HEK293 (cell line): ENCODE data around the gene SLC13A3.
A peak's percentile ranks its signal among the peaks of the same experiment; 100 is the strongest.

Experiments used
- CTCF ChIA-PET: fragments of 350-600 bp; formaldehyde crosslinking; extraction: SDS; loops from one replicate; lab custom pipeline; 2021; ENCODE audit warnings: antibody characterized with exemption; lab: Yijun Ruan, JAX
- POLR2A ChIA-PET: fragments of 300-600 bp; formaldehyde crosslinking; extraction: SDS; loops from one replicate; lab custom pipeline; 2020; ENCODE audit warnings: antibody characterized with exemption, inconsistent platforms; lab: Yijun Ruan, JAX
- H3K27ac ChIP-seq: fragments of 200-500 bp; sonication (Bioruptor generic); 2 replicates; pipeline ENCODE4 v1.5.1; 2014; ENCODE audit warnings: low read depth, low read length, control low read depth, inconsistent platforms; ENCODE audit errors: extremely low read depth
- H3K36me3 ChIP-seq, 2 experiments: fragments of 200-500 bp in 1 of 2; sonication (Bioruptor generic) in 1 of 2; 1 replicate in 1 of 2; 2 replicates in 1 of 2; pipeline ENCODE4 v1.5.1; 2014 to 2017; ENCODE audit warnings: inconsistent platforms in 2 of 2, low read length in 2 of 2; ENCODE audit not compliant: control insufficient read depth in 2 of 2, insufficient read depth in 1 of 2
- H3K4me1 ChIP-seq: fragments of 200-500 bp; sonication (Bioruptor generic); 2 replicates; pipeline ENCODE4 v1.5.1; 2014; ENCODE audit warnings: mild to moderate bottlenecking, low read length, inconsistent platforms; ENCODE audit not compliant: control insufficient read depth, insufficient read depth
- H3K4me3 ChIP-seq: 2 replicates; pipeline ENCODE4 v1.5.1; 2011; ENCODE audit warnings: low read depth, mild to moderate bottlenecking, control low read depth, low read length, moderate library complexity
- H3K9me3 ChIP-seq: fragments of 200-500 bp; sonication (Bioruptor generic); 2 replicates; pipeline ENCODE4 v1.5.1; 2014; ENCODE audit warnings: low read depth, low read length, inconsistent platforms; ENCODE audit not compliant: control insufficient read depth, insufficient read depth
- MEIS1 ChIP-seq: sonication (generic); formaldehyde crosslinking; IDR thresholded peaks from 2 replicates; pipeline ENCODE4 v1.8.1; 2022; ENCODE audit warnings: missing genetic modification reagents, mild to moderate bottlenecking, borderline replicate concordance
- OSR2 ChIP-seq: fragments of 450-650 bp; formaldehyde crosslinking; IDR thresholded peaks from 2 replicates; pipeline ENCODE4 v1.5.1; 2016; ENCODE audit warnings: missing biosample characterization, missing genetic modification characterization
- SETDB1 ChIP-seq: IDR thresholded peaks from one replicate; pipeline ENCODE4 v1.6.1; 2017; ENCODE audit warnings: mild to moderate bottlenecking, low read length, moderate library complexity, mixed read lengths; ENCODE audit not compliant: insufficient read length
- ZIC2 ChIP-seq: fragments of 450-650 bp; formaldehyde crosslinking; IDR thresholded peaks from 2 replicates; pipeline ENCODE4 v1.5.1; 2016; ENCODE audit warnings: missing biosample characterization, missing genetic modification characterization
- ZNF138 ChIP-seq: fragments of 450-650 bp; formaldehyde crosslinking; IDR thresholded peaks from 2 replicates; pipeline ENCODE4 v1.5.1; 2016; ENCODE audit warnings: missing biosample characterization, missing genetic modification characterization, borderline replicate concordance
- ZNF140 ChIP-seq: fragments of 450-650 bp; formaldehyde crosslinking; IDR thresholded peaks from 2 replicates; pipeline ENCODE4 v1.5.1; 2016; ENCODE audit warnings: missing biosample characterization, missing genetic modification characterization
- ZNF157 ChIP-seq: fragments of 450-650 bp; formaldehyde crosslinking; IDR thresholded peaks from 2 replicates; pipeline ENCODE4 v1.5.1; 2016; ENCODE audit warnings: missing biosample characterization, missing genetic modification characterization
- ZNF169 ChIP-seq: fragments of 450-650 bp; formaldehyde crosslinking; IDR thresholded peaks from 2 replicates; pipeline ENCODE4 v1.5.1; 2016; ENCODE audit warnings: missing biosample characterization, missing genetic modification characterization
- ZNF174 ChIP-seq: fragments of 450-650 bp; formaldehyde crosslinking; IDR thresholded peaks from 2 replicates; pipeline ENCODE4 v1.5.0; 2017; ENCODE audit warnings: missing biosample characterization, mild to moderate bottlenecking, missing genetic modification characterization
- ZNF18 ChIP-seq: fragments of 450-650 bp; formaldehyde crosslinking; IDR thresholded peaks from 2 replicates; pipeline ENCODE4 v1.5.1; 2016; ENCODE audit warnings: missing biosample characterization, missing genetic modification characterization
- ZNF184 ChIP-seq: fragments of 450-650 bp; IDR thresholded peaks from 2 replicates; pipeline ENCODE4 v1.5.1; 2018; ENCODE audit warnings: missing biosample characterization, mild to moderate bottlenecking, missing genetic modification characterization
- ZNF214 ChIP-seq: fragments of 450-650 bp; formaldehyde crosslinking; IDR thresholded peaks from 2 replicates; pipeline ENCODE4 v1.5.1; 2017; ENCODE audit warnings: missing biosample characterization, mild to moderate bottlenecking, missing genetic modification characterization, borderline replicate concordance
- ZNF274 ChIP-seq, 2 experiments: fragments of 200-500 bp in 1 of 2; fragments of 450-650 bp in 1 of 2; sonication (Bioruptor generic) in 1 of 2; formaldehyde crosslinking in 1 of 2; IDR thresholded peaks; 2 replicates each; pipeline versions ENCODE4 v1.5.1 to v1.6.1; 2014 to 2016; ENCODE audit warnings: borderline replicate concordance in 1 of 2, inconsistent platforms in 1 of 2, low read length in 1 of 2, missing biosample characterization in 1 of 2, missing genetic modification characterization in 1 of 2
- ZNF341 ChIP-seq: fragments of 450-650 bp; formaldehyde crosslinking; IDR thresholded peaks from 2 replicates; pipeline ENCODE4; 2016; ENCODE audit warnings: low read depth, missing biosample characterization, missing genetic modification characterization
- ZNF394 ChIP-seq: fragments of 450-650 bp; formaldehyde crosslinking; IDR thresholded peaks from 2 replicates; pipeline ENCODE4 v1.5.1; 2016; ENCODE audit warnings: missing biosample characterization, missing genetic modification characterization, mild to moderate bottlenecking, moderate library complexity, borderline replicate concordance
- ZNF473 ChIP-seq: fragments of 450-650 bp; formaldehyde crosslinking; IDR thresholded peaks from 2 replicates; pipeline ENCODE4 v1.5.1; 2017; ENCODE audit warnings: missing biosample characterization, missing genetic modification characterization
- ZNF510 ChIP-seq: fragments of 450-650 bp; formaldehyde crosslinking; IDR thresholded peaks from 2 replicates; pipeline ENCODE4 v1.5.1; 2018; ENCODE audit warnings: mild to moderate bottlenecking, missing genetic modification characterization, missing biosample characterization; ENCODE audit not compliant: insufficient replicate concordance
- ZNF521 ChIP-seq: fragments of 450-650 bp; formaldehyde crosslinking; IDR thresholded peaks from 2 replicates; pipeline ENCODE4 v1.5.1; 2017; ENCODE audit warnings: missing biosample characterization, mild to moderate bottlenecking, missing genetic modification characterization
- ZNF558 ChIP-seq: fragments of 450-650 bp; formaldehyde crosslinking; IDR thresholded peaks from 2 replicates; pipeline ENCODE4 v1.5.1; 2016; ENCODE audit warnings: missing biosample characterization, missing genetic modification characterization
- ZNF623 ChIP-seq: fragments of 450-650 bp; formaldehyde crosslinking; IDR thresholded peaks from 2 replicates; pipeline ENCODE4 v1.5.1; 2016; ENCODE audit warnings: missing biosample characterization, missing genetic modification characterization
- ZNF658 ChIP-seq: fragments of 450-650 bp; formaldehyde crosslinking; IDR thresholded peaks from 2 replicates; pipeline ENCODE4; 2016; ENCODE audit warnings: missing biosample characterization, missing genetic modification characterization
- ZSCAN16 ChIP-seq: fragments of 450-650 bp; formaldehyde crosslinking; IDR thresholded peaks from 2 replicates; pipeline ENCODE4 v1.5.1; 2016; ENCODE audit warnings: missing biosample characterization, missing genetic modification characterization
- TF ChIP-seq, protein P1 (sequence below): fragments of 450-650 bp; formaldehyde crosslinking; IDR thresholded peaks from 2 replicates; pipeline ENCODE4 v1.5.1; 2017; ENCODE audit warnings: missing biosample characterization, missing genetic modification characterization
- TF ChIP-seq, protein P2 (sequence below): fragments of 450-650 bp; formaldehyde crosslinking; IDR thresholded peaks from 2 replicates; pipeline ENCODE4 v1.5.1; 2016; ENCODE audit warnings: missing biosample characterization, missing genetic modification characterization

SLC13A3 gene

GRCh38 chr20:46641424-46641823, 9.8 kb downstream of the SLC13A3 start:
- Histone ChIP-seq H3K9me3 (no peaks in the 10 kb centered on the region), H3K36me3 (no peaks in the 10 kb centered on the region), H3K27ac (no peak overlapping the region), H3K4me3 (no peak overlapping the region), H3K4me1 (no peaks in the 10 kb centered on the region)
- POLR2A ChIA-PET: no interaction called here
- CTCF ChIA-PET: no interaction called here
- TF ChIP-seq ZNF157 (no peak), ZNF623 (peak; percentile 85)

- ChIA-PET CTCF (no interaction called here), POLR2A (no interaction called here)
- H3K27ac ChIP-seq: no peak overlapping the region
- no peak for TF ChIP-seq ZNF341 (tag by site-specific recombination)
- TF ChIP-seq, protein P1, sequence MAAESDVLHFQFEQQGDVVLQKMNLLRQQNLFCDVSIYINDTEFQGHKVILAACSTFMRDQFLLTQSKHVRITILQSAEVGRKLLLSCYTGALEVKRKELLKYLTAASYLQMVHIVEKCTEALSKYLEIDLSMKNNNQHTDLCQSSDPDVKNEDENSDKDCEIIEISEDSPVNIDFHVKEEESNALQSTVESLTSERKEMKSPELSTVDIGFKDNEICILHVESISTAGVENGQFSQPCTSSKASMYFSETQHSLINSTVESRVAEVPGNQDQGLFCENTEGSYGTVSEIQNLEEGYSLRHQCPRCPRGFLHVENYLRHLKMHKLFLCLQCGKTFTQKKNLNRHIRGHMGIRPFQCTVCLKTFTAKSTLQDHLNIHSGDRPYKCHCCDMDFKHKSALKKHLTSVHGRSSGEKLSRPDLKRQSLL (tag by site-specific recombination): no peak
- TF ChIP-seq, protein P2, sequence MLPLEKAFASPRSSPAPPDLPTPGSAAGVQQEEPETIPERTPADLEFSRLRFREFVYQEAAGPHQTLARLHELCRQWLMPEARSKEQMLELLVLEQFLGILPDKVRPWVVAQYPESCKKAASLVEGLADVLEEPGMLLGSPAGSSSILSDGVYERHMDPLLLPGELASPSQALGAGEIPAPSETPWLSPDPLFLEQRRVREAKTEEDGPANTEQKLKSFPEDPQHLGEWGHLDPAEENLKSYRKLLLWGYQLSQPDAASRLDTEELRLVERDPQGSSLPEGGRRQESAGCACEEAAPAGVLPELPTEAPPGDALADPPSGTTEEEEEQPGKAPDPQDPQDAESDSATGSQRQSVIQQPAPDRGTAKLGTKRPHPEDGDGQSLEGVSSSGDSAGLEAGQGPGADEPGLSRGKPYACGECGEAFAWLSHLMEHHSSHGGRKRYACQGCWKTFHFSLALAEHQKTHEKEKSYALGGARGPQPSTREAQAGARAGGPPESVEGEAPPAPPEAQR (tag by site-specific recombination): no peak
- no peak for TF ChIP-seq ZNF140 (tag by site-specific recombination)
- no peak for TF ChIP-seq ZNF169 (tag by site-specific recombination)
- no peak for TF ChIP-seq ZNF174 (tag by site-specific recombination)
- no peak for TF ChIP-seq ZNF658
- TF ChIP-seq ZNF558: no peak
- TF ChIP-seq ZNF274 (IDR thresholded peaks at IDR 0.05; ENCODE audit: low read length): no peak
- TF ChIP-seq ZNF274 (tag by site-specific recombination; IDR thresholded peaks at IDR 0.05; ENCODE audit: borderline replicate concordance): no peak
- TF ChIP-seq MEIS1 (CRISPR knock-in tag): no peak
- TF ChIP-seq ZNF394 (tag by site-specific recombination): no peak
- no peak for TF ChIP-seq ZNF214 (tag by site-specific recombination)
- TF ChIP-seq ZNF184 (tag by site-specific recombination): no peak
- TF ChIP-seq ZNF510 (tag by site-specific recombination): no peak
- TF ChIP-seq ZIC2: no peak
- TF ChIP-seq, all 188 proteins: peak for 0
- Histone ChIP-seq H3K36me3 (no peaks in the 10 kb centered on the region), H3K4me3 (no peak overlapping the region), H3K9me3 (no peaks in the 10 kb centered on the region), H3K4me1 (no peaks in the 10 kb centered on the region)
These were observed 10.5 kb downstream of the SLC13A3 start for GRCh38 chr20:46640536-46641311.

DNA sequence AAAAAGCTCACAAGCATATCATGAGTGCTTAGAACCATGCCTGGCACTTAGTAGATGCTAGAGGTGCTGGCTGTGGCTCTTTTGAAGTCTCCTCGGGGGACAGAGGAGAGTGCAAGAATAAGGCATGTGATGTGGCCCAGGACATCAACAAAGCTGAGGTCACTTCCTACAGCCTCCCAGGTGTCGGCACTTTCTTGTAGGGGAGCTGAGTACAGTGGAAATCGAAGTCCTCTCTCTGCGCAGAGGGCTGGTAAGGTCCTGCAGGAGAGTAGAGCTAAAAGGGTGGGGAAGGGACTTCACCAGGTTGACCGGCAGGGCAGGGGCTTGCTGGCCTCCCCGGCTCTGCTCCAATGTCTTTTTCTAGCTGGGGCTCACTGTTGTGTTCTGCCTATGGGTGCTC, 11.2 kb downstream of the SLC13A3 start:
- Histone ChIP-seq H3K4me3 (no peak overlapping the region), H3K36me3 (no peaks in the 10 kb centered on the region), H3K4me1 (no peaks in the 10 kb centered on the region), H3K27ac (no peak overlapping the region), H3K9me3 (no peaks in the 10 kb centered on the region)
- ChIA-PET POLR2A (no interaction called here), CTCF (no interaction called here)
- TF ChIP-seq ZNF18 (tag by site-specific recombination) (no peak), MEIS1 (CRISPR knock-in tag) (no peak), SETDB1 (no peak), ZSCAN16 (tag by site-specific recombination) (no peak), ZNF473 (tag by site-specific recombination) (no peak), OSR2 (tag by site-specific recombination) (no peak), ZNF521 (no peak), ZNF138 (tag by site-specific recombination) (no peak)
